Measurements from ENCODE around the gene SCFD2.
"Not testable (repeated sequence)": the region's sequence is repeated elsewhere in the genome, so short reads cannot be mapped to it uniquely, and the experiment has no call there.

The SCFD2 gene

DNA sequence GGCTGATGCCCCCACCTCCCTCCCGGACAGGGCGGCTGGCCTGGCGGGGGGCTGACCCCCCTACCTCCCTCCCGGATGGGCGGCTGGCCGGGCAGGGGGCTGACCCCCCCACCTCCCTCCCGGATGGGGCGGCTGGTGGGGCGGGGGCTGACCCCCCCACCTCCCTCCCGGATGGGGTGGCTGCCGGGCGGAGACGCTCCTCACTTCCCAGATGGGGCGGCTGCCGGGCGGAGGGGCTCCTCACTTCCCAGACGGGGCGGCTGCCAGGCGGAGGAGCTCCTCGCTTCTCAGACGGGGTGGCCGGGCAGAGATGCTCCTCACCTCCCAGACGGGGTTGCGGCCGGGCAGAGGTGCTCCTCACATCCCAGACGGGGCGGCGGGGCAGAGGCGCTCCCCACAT, 127.5 kb downstream of the SCFD2 start:
- not testable (repeated sequence) for DNase-seq (ENCODE audit: low spot score)

DNA sequence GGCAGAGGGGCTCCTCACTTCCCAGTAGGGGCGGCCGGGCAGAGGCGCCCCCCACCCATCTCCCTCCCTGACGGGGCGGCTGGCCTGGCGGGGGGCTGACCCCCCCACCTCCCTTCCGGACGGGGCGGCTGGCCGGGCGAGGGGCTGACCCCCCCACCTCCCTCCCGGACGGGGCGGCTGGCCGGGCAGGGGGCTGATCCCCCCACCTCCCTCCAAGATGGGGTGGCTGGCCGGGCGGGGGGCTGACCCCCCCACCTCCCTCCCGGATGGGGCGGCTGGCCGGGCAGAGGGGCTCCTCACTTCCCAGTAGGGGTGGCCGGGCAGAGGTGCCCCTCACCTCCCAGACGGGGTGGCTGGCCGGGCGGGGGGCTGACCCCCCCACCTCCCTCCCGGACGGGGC, 128.1 kb downstream of the SCFD2 start:
- DNase-seq (ENCODE audit: low spot score) = not testable (repeated sequence)

DNA sequence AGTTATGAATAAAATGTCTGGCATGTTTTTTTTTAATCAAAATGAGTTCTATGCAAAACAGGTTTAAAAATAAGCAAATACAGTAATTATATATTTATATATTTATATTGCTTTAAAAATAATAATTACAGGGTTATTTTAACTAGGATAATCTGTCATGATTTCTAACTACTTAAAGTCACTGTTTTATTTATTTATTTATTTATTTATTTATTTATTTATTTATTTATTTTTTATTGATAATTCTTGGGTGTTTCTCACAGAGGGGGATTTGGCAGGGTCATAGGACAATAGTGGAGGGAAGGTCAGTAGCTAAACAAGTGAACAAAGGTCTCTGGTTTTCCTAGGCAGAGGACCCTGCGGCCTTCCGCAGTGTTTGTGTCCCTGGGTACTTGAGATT, 129.2 kb downstream of the SCFD2 start:
- not testable (repeated sequence) for DNase-seq (ENCODE audit: low spot score)

DNA sequence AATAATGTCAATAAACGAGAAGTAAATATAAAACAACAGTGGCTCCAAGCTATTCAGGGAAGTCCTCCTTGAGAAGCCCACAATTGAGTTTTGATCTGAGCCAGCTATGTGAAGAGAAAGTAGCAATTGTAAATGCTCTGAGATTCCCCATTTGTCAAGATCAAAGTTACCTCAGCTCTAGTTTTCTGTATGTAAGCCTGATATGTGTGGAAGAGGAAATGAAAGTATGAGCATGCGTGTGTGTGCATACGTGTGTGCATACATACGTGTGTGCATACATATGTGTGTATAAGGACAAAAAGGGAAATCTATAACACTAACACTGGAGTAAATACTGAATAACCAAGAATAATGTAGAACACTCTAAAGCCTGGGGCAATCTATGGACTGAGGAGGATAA, 130.3 kb downstream of the SCFD2 start:
- DNase-seq (ENCODE audit: low spot score) = no peak

DNA sequence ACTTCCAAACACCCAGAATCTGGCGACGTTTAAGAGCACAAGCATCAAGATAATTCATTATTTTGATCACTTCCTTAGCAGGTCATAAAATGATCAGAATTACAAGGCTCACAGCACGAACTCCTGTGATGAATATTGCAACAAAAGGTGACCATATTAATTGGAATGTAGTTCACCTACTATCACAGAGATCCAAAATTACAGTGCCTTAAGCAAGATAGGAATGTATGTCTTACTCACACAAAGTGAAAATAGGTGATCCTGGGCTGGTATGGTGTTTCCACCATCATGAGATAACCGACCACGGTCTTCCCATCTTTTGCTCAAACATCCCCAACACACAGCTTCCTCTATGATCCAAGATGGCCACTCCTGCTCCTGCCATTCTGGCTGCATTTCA, 131.2 kb downstream of the SCFD2 start:
- DNase-seq (ENCODE audit: low spot score) = no peak

DNA sequence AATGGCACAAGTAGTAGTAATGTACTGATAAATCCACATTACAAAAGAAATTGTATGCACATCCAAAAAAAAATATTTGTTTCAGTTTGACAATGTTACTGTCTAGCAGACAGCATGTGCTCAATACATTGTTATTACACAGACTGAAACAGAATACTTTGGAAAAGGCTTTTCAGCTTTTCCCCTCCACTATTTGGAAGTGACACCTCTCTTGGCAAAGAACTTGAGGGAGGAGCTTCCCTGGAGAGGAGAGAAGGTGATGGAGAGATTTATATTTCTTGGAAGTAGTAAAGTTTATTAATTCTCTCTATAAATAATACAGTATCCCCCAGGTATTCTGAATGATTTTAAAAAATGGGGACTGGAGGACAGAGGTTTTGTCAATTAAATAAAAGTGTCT, 131.8 kb downstream of the SCFD2 start:
- DNase-seq (ENCODE audit: low spot score) = no peak

DNA sequence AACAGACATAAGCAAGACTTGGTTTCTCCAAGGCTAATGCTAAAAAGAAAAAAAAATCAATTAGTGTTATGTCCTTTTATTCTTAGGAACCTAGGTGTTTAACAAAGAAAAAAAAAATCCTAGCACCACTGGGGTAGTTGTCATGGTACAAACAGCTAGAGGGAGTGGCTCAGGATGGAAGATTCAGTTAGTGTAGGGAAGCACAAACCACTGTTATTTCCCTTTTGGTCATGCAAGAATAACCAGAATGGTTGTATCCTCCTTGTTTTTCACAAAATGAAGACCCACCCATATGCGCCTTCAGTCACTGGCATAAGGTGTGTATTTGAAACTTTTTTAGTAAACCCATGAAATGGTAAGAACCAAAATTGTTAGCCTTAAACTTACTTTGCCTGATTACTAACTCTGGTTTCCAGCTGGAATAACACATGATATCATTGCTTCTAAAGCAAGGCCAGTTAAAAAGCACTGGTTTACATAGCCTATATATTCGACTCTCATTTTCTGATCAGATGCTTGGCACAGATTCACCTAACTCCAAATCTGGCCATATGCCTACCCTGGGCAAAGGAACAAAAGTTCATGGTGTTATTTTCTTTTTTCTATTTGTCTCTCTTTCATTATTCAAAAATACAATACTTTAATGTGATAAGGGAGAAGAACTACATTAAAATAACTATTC, 132.6 kb downstream of the SCFD2 start:
- no peak for DNase-seq (ENCODE audit: low spot score)

DNA sequence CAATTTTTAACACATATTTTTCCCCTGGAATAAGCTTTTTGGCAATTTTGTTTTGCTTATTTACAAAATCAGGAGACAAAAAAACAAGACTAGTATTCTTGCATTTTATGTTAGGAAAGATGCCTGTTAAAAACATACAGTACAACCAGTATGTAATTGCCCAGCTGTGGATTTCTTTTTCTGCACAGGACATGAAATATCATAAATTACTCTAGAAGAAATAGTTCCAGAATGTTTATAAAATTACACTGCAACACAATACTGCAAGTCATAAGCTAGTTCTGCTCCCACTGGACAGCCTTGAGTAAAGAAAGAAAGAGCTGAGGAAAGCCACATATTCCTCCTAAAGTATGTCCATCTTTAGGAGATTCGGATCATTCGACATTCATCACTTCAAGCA, 133.5 kb downstream of the SCFD2 start:
- no peak for DNase-seq (ENCODE audit: low spot score)

DNA sequence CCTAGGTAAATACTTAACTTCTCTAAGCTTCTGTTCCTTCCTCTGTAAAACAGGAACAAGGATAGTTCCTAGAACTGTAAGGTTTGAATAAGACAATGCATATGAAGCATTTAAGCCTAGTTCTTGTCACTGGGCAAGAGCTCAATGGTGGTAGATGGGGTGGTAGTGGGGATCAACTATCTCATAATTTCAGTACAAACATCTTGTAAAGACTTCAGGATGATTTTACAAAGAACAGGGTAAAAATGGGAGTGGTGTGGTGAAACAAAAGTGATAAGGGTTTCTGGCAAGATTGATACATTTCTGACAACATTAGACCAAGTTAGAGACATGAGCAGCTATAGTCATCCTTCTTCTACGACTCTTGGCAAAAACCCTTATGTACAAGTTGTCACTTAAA, 137.8 kb downstream of the SCFD2 start:
- DNase-seq (ENCODE audit: low spot score) = no peak

DNA sequence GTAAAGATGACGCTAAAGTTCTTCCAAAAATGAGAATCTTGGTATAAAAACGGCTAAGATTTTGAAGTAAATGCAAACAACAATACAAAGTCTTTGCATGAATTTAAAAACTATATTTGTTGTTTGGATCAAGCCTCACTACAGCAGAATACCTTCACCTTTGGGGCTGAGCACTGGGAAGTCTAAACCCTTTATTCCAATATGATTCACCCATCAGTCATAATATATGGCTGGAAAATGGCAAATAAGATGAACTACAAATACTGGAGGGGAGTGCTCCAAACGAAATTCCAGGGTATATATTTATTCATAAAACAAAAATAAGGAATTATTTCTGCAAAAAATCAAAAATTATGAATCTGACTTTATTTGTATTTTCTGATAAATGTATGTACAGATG, 138.4 kb downstream of the SCFD2 start:
- no peak for DNase-seq (ENCODE audit: low spot score)

DNA sequence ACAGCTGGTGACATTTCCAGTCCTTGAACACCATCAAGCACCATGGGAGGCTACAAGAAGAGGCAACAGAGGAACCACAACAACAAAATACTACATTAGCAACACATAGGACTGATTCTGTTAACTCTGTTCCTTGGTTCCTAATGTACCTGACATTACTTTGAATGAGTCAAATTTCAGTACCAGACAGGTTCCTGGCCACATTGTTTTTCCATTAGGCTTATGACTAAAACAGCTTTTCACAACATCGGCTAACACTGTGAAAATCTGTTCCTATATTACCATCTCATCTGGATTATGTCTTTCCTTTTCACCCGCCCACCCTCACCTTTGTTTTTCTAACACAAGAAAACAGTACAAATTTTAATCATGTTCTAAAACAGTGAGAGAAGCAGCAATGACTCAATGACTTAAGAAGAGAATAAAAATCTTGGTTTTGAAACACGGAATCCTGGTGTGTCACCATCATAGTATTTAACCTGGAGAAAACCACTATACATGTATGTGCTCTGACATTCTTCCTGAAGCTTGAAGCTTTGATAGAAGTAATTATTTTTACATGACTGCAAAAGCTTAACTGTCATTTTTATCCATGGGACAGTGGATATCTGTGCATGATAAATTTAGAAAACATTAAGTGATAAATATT, 143.9 kb downstream of the SCFD2 start:
- no peak for DNase-seq (ENCODE audit: low spot score)

DNA sequence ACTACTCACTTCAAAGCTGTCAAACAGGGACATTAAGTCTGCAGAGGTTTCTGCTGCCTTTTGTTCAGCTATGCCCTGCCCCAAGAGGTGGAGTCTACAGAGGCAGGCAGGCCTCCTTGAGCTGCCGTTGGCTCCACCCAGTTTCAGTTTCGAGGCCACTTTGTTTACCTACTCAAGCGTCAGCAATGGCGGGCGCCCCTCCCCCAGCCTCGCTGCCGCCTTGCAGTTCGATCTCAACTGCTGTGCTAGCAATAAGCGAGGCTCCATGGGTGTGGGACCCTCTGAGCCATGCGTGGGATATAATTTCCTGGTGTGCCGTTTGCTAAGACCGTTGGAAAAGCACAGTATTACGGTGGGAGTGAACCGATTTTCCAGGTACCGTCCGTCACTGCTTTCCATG, 146.7 kb downstream of the SCFD2 start:
- DNase-seq (ENCODE audit: low spot score) = not testable (repeated sequence)

DNA sequence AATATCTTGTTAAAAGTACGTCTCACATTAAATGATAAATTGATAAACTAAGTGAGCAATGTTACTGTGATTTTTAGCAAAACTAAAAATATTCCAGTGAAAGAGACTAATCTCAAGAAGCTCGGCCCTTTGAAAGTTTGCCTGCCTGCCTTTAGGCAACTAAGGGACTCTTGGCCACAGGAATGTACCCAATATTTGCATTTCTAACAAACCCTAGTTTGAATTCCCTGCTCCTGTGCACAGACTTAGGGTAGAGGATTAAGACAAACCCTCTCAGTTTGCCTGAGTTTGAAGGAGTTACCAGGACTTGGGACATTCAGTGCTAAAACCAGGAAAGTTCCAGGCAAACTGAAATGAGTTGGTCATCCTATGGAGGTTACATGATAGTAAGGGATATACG, 157.1 kb downstream of the SCFD2 start:
- no peak for DNase-seq (ENCODE audit: low spot score)

DNA sequence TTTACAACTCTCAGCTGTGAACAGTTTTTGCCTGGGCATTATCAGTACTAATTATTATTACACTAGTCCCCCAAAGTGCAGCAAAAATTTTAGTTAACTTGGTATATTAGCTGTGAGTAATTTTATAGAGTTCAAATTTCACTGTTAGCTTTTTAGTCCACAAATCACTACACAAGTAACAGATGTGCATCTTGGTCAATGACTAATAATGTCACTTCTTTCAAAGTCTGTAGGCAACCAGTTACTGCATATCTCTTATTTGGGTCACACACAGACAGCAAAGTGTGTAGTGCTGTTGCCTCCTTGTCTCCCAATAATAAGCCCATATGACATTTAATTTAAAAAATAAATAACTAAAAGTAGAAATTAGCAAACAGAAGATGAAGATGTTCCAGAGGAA, 159.9 kb downstream of the SCFD2 start:
- no peak for DNase-seq (ENCODE audit: low spot score)

DNA sequence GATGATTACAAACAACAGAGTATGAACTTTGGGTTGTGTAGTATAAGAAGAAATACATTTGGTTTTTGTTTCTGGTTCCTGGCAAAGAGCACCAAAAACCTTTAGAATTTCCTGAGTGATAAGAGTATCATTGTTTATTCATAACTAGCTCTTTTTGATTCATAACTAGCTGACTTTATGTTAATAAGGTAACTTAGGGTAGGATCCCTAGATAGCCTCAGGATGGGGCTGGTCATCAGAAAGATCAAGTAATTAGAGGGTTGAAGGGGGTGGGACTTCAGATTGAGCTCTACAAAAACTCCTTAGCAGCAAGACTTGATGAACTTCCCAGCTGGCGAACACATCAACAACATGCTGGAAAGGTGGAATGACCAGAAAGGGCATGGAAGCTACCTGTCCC, 166.5 kb downstream of the SCFD2 start:
- no peak for DNase-seq (ENCODE audit: low spot score)

DNA sequence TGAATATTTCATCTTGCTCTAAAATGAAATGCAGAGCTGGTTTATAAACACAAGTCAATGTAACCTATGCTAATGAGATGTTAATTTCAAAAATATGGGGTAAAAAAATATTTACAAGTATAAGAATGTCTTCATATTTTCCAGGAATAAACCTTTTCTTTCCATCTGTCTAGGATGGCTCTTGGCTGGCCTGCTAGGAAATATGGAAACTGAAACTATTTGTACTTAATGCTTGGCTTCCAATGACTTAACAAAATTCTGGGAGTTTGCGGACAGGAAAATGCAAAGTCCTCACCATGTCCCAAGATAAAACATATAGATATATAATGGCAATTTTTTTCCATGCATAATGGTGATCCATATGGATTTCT, 168.1 kb downstream of the SCFD2 start:
- DNase-seq (ENCODE audit: low spot score) = no peak

DNA sequence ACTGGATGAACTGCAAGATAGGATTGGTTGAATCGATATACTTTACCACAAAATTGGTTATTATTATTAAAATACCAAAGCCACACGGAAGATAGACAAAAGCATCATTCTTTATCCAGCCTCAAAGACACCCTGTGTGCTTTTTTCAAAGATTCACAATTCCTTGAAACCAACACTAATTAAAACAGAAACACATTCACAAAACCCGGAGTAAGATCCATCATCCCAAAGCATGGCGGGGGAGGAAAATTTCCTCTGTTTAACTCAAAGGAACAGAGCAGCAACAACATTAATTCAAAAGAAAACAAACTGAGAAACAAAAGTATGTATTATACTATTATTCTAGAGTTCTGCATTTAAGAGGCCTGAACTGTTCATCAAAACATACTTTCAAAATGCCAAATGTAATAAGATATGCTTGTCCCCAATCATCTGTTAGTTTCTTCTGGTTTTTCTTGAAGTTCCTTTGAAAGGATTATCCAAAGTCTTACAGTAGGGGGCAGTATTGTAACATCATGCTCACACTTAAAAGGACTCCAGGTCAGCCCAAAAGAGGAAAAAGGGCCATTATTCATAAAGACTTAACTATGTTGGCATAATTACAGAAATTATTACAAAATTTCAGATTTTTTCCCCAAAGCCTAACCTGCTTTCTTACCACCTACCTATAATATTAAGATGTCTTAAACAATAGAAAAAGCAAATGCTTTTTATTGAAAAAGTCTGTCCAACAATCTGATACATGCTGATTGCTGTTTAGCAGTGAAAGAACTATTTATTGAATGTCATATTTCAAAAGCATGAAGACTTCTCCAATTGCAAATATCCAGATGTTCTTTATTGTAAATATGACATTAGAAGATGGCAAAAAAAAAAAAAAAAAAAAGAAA, 168.7 kb downstream of the SCFD2 start:
- DNase-seq (ENCODE audit: low spot score) = no peak

DNA sequence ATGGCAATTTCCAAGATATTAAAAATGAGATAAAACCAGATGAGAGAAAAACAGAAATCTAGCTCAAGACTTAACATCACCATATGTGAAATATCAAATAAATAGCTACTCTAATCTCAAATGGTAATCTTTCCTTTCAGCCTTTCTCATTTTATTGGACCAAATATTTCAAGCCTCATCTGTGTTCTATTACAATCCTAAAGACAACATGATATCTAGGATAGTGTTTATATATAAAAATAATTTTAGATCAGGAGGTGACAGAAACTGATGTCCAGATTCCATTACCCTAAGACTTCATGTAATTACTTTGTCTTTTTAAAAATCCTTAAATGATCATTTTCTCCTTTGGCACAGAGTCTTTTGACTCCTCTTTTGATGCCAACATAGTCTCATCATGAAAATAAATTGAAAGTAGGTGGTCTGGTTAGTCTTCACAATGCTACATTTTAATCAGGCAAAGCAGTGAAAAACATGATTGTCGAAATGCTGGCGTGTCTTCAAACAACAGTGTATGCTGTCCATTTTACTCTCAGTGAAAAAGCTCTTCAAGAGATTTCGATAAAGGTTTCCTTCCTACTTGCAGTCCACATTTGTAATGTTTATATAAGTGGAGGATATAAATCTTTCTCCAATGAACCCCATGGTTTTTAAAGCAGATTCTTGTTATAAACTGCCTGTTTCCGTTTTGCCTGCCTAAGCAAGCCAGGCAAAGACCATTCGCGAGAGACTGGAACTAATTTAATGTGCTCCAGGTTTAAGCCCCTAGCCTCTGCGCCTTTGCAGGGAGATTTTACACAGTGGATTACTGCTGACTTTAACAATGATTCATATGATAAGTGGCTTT, 169.8 kb downstream of the SCFD2 start:
- no peak for DNase-seq (ENCODE audit: low spot score)

DNA sequence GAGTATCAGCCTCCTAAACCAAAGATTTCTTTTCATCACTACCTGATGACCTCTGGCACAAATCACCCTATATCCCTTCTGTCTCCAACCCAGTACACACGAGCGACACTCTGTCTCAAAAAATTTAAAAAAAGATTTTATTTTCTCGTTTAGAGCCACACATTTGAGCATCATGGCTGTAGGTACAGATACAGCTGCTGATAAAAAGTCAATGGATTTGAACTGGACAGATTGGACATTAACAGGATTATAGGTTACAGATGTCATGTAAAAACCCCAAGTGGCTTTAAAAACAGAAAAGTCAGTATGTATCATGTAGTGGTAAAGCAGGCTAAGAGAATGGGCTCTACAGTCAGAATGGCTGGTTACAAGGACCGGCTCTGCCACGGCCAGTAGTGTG, 171.1 kb downstream of the SCFD2 start:
- DNase-seq (ENCODE audit: low spot score) = no peak

DNA sequence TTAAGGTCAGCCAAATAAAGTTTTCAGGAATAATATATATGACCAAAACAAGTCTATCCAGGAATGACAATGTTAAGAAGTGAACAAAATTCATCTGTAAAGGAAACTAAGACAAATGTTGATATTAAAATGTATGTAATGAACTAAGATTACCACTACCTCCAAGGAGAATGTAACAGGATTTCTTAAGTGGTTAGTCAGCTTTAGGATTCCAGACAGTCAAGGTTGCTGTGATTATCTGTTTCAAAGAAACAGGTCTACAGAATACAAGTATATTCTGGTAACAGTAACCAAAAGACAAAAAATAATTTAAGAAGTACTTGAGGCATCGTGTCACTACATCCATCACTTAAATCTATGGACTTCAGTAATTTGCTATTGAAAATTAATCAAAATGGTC, 172.8 kb downstream of the SCFD2 start:
- no peak for DNase-seq (ENCODE audit: low spot score)

DNA sequence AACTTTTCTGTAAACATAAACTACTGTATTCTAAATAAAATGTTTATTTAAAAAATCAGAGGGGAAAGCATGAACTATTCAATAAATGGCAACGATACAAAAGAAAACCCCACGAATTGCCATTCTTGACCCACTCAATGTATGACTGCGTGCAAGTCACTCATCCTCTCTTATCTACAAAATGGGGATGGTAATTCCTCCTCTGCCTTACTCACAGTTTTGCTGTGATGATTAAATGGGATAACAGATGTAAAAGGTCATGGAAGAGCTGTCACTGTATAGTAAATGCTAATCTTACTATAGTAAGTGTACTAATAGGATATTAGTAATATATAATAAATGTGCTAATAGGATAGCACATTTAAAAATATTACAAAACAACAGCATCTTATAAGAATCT, 173.4 kb downstream of the SCFD2 start:
- DNase-seq (ENCODE audit: low spot score) = no peak

DNA sequence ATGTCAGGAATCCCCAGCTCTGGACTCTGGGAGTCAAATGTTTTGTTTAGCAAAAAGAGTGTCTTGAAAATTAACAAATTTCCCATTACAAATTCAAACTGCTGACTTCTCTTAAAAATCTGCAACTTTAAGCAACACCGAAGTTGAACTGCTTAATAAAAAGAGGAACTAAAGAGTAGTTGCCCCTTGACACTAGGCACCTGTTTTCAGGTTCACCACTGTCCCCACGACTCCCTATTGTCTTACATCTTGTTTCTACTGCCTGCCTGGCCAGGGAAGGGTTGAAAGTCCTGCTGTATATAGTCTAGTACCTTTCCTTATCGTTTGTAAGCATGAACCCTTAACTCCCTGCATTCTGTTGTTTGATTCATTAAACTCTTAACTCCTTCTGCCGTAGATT, 173.9 kb downstream of the SCFD2 start:
- DNase-seq (ENCODE audit: low spot score) = no peak

Measured in ecto neural progenitor cell (in vitro differentiated cells).